ENCODE measurements around the gene INPP5K. TPM values are rescaled to one million over a fixed set of nuclear protein-coding genes. Genes with fewer than 3 reads are reported as not detected.
A peak's percentile ranks its signal among the peaks of the same experiment; 100 is the strongest.
"Not testable (repeated sequence)": the region's sequence is repeated elsewhere in the genome, so short reads cannot be mapped to it uniquely, and the experiment has no call there.

Gene INPP5K
- total RNA-seq, 4 donors from 2014 or later: 102 to 196 (median 114) TPM

GRCh38 chr17:1454541-1454940 lies 61.9 kb downstream of the INPP5K start:
- H3K27me3 ChIP-seq: no peaks in the 10 kb centered on the region
- in situ Hi-C loops (cut with MboI; ENCODE audit: low sequenced_read_pairs in 4 of 4): loop anchor here in 1 of 4 donors (10.0 kb wide), 3 partner anchors 50 to 90 kb away; partner anchors contain the start of genes INPP5K and YWHAE
- intact Hi-C loops (cut with DNase I; ENCODE audit: low total_unique reads): loop anchor here (2.0 to 10.0 kb wide), 2 partner anchors 88 to 190 kb away; partner anchors contain the start of genes RILP and SCARF1
- peak overlapping the region; percentile 76 to 92 (median 84) for H3K4me3 ChIP-seq
- DNase-seq: no peak
- no peaks in the 10 kb centered on the region for H3K9me3 ChIP-seq
- TF ChIP-seq POLR2A (IDR thresholded peaks at IDR 0.05) (no peak), CTCF (IDR thresholded peaks at IDR 0.05 in 4 of 5, conservative IDR thresholded peaks at IDR 0.05 in 1 of 5) (no peak)
- peaks cover 0 to 6% of the 10 kb centered on the region in 2 donors for H3K36me3 ChIP-seq
- ATAC-seq: no peak
- H3K4me1 ChIP-seq: peaks cover 40 to 42% of the 10 kb centered on the region in 2 donors
- H3K27ac ChIP-seq: peak overlapping the region; percentile 94 to 99 (median 96)

GRCh38 chr17:1453694-1454093 lies 62.7 kb downstream of the INPP5K start:
- in situ Hi-C loops (cut with MboI; ENCODE audit: low sequenced_read_pairs in 4 of 4): loop anchor here in 1 of 4 donors (10.0 kb wide), 3 partner anchors 49 to 89 kb away; partner anchors contain the start of genes INPP5K and YWHAE
- H3K27ac ChIP-seq: peak overlapping the region; percentile 94 to 99 (median 96)
- not testable (repeated sequence) for H3K27me3 ChIP-seq, H3K9me3 ChIP-seq, ATAC-seq, DNase-seq, H3K4me3 ChIP-seq, H3K36me3 ChIP-seq
- intact Hi-C loops (cut with DNase I; ENCODE audit: low total_unique reads): loop anchor here (2.0 to 10.0 kb wide), 2 partner anchors 87 to 191 kb away; partner anchors contain the start of genes RILP and SCARF1
- H3K4me1 ChIP-seq: peaks cover 40 to 51% of the 10 kb centered on the region in 2 donors

- Histone ChIP-seq H3K4me1 (peaks cover 41 to 56% of the 10 kb centered on the region in 2 donors), H3K27me3 (no peaks in the 10 kb centered on the region), H3K27ac (peak overlapping the region; percentile 94 to 99 (median 96)), H3K36me3 (peaks cover 0 to 6% of the 10 kb centered on the region in 2 donors), H3K4me3 (no peak overlapping the region), H3K9me3 (no peaks in the 10 kb centered on the region)
- DNase-seq (no peak), ATAC-seq (no peak)
- TF ChIP-seq CTCF (IDR thresholded peaks at IDR 0.05 in 4 of 5, conservative IDR thresholded peaks at IDR 0.05 in 1 of 5): no peak
- no peak for TF ChIP-seq POLR2A (IDR thresholded peaks at IDR 0.05)
- in situ Hi-C loops (cut with MboI; ENCODE audit: low sequenced_read_pairs in 4 of 4): loop anchor here in 1 of 4 donors (10.0 kb wide), 3 partner anchors 48 to 88 kb away; partner anchors contain the start of genes INPP5K and YWHAE
- intact Hi-C loops (cut with DNase I; ENCODE audit: low total_unique reads): loop anchor here (10.0 kb wide), 1 partner anchor 192 kb away; the partner anchor contains the start of genes RILP and SCARF1
Observed at GRCh38 chr17:1452836-1453235, 63.6 kb downstream of the INPP5K start.

- ATAC-seq, DNase-seq, H3K27me3 ChIP-seq, H3K9me3 ChIP-seq, H3K4me3 ChIP-seq, H3K36me3 ChIP-seq: not testable (repeated sequence)
- Histone ChIP-seq H3K27ac (peak overlapping the region in 2 of 4 donors; percentile 15 to 22), H3K4me1 (peaks cover 66 to 68% of the 10 kb centered on the region in 2 donors)
- intact Hi-C loops (cut with DNase I; ENCODE audit: low total_unique reads): loop anchor here (10.0 kb wide), 1 partner anchor 195 kb away; the partner anchor contains the start of genes RILP and SCARF1
- in situ Hi-C loops (cut with MboI; ENCODE audit: low sequenced_read_pairs in 4 of 4): loop anchor here in 1 of 4 donors (10.0 kb wide), 3 partner anchors 45 to 85 kb away; partner anchors contain the start of genes INPP5K and YWHAE
Observed at GRCh38 chr17:1450261-1450660, 66.2 kb downstream of the INPP5K start.

GRCh38 chr17:1449412-1449967 lies 66.9 kb downstream of the INPP5K start:
- in situ Hi-C loops (cut with MboI; ENCODE audit: low sequenced_read_pairs in 4 of 4): no loop called here
- peaks cover 66% of the 10 kb centered on the region in 2 donors for H3K4me1 ChIP-seq

More at GRCh38 chr17:1449412-1449967, 66.9 kb downstream of the INPP5K start:
- TF ChIP-seq POLR2A (IDR thresholded peaks at IDR 0.05) (no peak), CTCF (IDR thresholded peaks at IDR 0.05 in 4 of 5, conservative IDR thresholded peaks at IDR 0.05 in 1 of 5) (no peak)
- ATAC-seq (no peak), DNase-seq (no peak)
- Histone ChIP-seq H3K27me3 (no peaks in the 10 kb centered on the region), H3K27ac (peak overlapping the region in 2 of 4 donors; percentile 15 to 22), H3K36me3 (peaks cover 0 to 6% of the 10 kb centered on the region in 2 donors), H3K9me3 (no peaks in the 10 kb centered on the region), H3K4me3 (no peak overlapping the region)
- intact Hi-C loops (cut with DNase I; ENCODE audit: low total_unique reads): loop anchor here (5.0 kb wide), 1 partner anchor 72 kb away; no protein-coding TSS in a partner anchor
